HG03520 (cell line): ENCODE data around the gene KCNA4.
"Not testable (repeated sequence)": the region's sequence is repeated elsewhere in the genome, so short reads cannot be mapped to it uniquely, and the experiment has no call there.

Experiments
- ATAC-seq: cut with Tn5 transposase; IDR thresholded peaks from one replicate; pipeline ENCODE4 v1.9.1; 2021; ENCODE audit warnings: mild to moderate bottlenecking, moderate library complexity; ENCODE audit not compliant: unreplicated experiment

KCNA4 gene

DNA sequence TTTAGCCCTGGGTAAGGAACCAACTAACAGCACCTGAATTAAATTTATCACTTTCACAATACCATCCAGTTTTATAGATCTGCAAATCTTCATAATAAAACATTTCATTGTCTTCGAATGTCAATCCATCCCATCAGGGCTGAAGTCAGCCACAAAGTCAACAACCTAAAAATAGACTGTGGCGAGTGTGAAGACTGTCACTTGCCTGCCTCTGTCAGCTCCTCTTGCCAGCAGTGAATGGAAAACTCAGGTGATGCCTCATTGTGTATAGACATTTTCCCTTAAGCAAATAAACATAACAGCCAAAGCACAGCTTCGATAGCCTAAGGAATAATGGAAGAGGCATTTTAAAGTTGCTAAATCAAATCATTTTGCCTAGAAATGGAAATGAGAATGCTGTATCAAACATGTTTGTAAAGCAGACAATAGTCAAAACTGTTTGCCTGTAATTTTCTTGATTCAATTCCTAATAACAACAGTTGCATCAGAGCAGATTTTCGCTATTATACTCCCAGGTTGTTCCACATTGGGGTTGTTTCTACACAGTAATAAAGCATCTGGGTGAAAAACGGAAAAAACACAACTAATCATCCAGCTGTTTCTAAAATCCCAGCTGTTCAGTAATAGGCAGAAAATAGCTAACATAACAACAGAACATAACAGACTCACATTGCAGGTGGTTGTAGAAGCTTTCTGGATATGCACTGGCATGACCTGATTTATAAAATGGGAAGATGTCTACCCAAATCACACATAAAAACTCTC lies 15.7 kb downstream of the KCNA4 start:
- no peak for ATAC-seq

DNA sequence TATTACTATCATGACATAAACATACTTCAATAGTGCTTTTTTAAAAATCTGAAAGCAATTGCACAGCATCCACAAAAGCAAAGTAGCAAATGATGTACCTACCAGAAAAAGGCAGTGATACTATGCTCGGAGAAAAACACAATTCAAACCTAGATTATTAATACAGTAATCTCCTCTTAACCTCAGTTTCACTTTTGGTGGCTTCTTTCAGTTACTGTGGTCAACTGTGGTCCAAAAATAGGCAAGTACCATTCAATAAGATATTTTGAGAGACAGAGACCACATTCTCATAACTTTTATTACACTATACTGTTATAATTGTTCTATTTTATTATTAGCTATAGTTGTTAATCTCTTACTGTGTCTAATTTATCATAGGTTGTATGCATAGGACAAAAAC lies 20.8 kb downstream of the KCNA4 start:
- peak; percentile 90 for ATAC-seq

DNA sequence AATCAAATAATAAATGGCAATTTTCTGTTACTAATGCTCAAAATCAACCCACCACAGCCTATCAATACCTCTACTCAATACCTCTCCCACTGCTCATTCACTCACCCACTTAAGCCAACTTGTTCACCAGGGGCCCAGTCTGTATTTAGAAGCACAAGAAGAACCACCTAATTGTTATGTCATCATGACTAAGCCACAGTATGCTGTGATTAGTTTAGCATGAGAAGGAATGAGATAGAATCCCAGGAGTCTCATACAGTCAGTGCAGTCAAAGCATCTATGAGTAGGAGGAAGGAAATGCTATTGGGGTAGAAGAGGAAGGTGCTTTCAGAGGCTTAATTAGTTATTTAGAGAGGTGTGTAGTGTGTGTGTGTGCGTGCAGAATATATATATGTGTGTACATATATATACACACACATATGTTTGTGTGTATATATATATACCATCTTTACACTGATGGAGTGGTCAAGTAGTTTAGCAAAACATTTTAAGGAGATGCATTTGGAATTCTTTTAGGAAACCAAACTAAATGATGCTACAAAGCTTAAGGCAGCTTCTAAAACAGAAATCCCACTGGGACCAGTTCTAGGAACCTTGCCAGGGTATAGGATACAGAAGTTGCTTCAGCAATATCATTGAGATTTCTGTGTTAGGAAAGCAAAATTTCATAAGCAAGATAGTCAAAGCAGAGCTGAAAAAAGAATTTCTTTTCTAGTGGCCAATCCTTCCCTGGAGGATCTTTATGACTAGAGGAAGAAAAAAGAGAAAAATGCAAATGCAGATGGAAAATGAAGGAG lies 27.5 kb downstream of the KCNA4 start:
- no peak for ATAC-seq

DNA sequence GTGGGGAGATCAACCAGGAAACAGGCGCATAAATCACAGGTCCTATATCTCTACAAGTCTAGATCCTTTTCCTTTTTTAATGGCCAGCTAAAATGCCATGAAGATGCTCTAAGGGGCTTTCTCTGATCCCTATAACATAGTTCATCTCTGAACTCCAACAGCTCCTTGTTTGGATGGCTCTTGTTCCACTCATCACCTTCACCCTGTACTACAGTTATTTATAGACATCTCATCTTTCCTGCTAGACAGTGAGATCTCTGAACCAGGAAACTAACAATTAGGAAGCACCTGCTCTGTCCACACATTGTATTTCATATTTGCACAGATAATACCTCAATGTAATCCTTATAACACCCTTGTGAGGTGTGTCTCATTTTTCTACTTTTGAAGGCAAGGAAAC lies 31.6 kb downstream of the KCNA4 start:
- no peak for ATAC-seq

DNA sequence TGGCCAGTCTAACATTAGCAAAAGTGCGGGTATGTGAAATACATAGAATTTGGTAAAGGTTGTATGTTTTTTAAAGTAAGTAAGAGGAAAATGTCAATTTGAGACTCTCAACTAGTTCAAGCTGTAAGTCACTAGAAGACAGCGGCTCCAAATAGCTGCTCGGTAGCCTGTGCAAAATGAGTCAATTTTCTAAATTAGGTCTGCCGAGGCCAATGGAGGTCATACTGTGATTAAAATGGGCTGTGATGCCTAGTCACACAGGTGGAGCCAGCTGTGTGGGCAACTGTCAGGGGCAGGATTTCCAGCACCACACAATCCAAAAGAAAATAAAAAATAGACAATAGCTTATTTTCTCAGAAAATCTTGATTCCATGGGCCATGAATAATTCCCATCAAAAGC lies 32.3 kb downstream of the KCNA4 start:
- no peak for ATAC-seq

DNA sequence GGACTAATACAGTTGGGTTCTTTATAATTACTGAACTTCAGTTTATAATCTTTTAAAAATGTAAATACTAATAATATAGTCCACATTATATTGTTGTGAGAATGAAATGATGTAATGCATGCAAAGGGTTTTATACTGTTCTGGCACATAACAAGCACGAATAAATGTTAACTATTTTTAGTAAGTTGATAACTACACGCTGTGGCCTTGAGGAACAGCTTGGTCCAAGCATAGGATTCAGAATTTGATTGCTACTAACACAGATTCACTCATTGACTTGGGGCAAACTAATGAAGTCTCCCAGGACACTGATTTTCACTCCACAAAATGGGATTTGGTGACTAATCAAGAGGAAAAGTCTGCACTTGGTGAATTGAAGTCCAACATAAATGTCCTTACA lies 38.3 kb downstream of the KCNA4 start:
- no peak for ATAC-seq

DNA sequence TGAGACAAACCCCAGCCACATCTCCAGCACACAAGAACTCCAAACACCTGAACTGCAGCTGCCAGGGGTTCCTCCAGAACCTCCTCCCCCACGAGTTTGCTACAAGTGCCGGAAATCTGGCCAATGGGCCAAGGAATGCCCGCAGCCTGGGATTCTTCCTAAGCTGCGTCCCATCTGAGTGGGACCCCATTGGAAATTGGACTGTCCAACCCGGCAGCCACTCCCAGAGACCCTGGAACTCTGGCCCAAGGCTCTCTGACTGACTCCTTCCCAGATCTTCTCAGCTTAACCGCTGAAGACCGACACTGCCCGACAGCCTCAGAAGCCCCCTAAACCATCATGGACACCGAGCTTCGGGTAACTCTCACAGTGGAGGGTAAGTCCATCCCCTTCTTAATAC lies 41.2 kb downstream of the KCNA4 start:
- not testable (repeated sequence) for ATAC-seq

DNA sequence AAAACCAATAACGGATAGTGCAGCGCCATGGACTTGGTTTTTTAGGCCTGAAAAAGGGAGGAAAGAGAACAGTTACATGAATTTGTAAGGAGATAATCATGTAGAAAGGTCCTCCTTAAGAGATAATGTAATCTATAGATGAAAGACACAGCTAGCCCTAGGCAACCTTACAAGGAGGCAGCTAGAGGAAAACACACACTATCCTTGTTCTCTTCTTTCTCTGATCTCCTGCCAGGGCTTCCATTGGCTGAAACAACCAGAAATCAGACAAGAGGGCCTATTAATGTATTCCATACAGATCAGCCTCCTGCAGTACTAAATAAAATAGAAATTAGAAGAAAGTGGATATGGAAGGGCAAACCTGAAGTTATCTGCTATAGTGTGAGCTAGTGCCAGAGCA lies 53.0 kb downstream of the KCNA4 start:
- ATAC-seq, result no peak

DNA sequence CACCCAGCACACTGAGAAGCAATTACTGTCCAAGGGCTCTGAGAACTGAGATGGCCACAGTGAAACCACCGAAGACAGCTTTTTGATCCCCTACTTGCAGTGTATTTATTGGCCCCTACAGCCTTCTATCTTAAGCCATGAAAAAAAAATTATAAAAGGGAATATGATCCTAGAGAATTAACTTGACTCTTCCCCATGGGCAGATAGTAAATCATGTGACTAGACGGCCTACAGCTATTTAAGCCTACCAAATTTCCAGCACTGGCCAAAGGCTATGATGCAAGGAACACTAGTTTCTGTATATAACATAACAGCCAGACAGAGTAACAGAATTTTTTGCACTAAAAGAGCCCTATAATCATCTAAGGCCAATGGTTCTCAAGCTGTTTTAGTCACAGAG lies 53.8 kb downstream of the KCNA4 start:
- ATAC-seq, result no peak

DNA sequence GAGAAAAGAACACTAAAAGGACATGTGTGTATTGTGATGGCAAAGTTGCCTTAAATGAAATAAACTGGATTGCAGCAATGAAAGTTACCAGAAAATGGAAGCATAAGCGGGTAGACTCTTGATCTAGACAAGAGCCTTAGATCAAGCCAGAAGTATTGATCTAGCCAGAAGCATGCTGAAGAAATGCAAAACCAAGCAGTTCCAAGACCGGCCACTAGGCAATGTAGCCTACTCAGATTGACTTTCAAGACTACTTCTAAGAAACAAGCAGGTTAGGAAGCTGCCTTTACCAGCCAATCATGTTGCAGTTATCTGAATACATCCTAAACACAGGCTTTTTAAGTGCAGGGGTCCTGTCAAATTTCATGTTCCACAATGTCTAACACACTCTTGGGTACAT lies 54.6 kb downstream of the KCNA4 start:
- ATAC-seq, result peak; percentile 76
